IPS-18c (cell line): ENCODE measurements around the gene MLIP.
"Not testable (repeated sequence)": the region's sequence is repeated elsewhere in the genome, so short reads cannot be mapped to it uniquely, and the experiment has no call there.

Experiments
- H3K4me3 ChIP-seq: 2 replicates; pipeline ENCODE4 v1.7.0; 2013; ENCODE audit warnings: low read depth, mild to moderate bottlenecking, low read length, moderate library complexity; ENCODE audit not compliant: insufficient read depth
- H3K9me3 ChIP-seq: one replicate; pipeline ENCODE4 v1.6.1; 2013; ENCODE audit warnings: mild to moderate bottlenecking, low read length, moderate library complexity; ENCODE audit not compliant: control insufficient read depth, insufficient read depth

Gene MLIP, protein sequence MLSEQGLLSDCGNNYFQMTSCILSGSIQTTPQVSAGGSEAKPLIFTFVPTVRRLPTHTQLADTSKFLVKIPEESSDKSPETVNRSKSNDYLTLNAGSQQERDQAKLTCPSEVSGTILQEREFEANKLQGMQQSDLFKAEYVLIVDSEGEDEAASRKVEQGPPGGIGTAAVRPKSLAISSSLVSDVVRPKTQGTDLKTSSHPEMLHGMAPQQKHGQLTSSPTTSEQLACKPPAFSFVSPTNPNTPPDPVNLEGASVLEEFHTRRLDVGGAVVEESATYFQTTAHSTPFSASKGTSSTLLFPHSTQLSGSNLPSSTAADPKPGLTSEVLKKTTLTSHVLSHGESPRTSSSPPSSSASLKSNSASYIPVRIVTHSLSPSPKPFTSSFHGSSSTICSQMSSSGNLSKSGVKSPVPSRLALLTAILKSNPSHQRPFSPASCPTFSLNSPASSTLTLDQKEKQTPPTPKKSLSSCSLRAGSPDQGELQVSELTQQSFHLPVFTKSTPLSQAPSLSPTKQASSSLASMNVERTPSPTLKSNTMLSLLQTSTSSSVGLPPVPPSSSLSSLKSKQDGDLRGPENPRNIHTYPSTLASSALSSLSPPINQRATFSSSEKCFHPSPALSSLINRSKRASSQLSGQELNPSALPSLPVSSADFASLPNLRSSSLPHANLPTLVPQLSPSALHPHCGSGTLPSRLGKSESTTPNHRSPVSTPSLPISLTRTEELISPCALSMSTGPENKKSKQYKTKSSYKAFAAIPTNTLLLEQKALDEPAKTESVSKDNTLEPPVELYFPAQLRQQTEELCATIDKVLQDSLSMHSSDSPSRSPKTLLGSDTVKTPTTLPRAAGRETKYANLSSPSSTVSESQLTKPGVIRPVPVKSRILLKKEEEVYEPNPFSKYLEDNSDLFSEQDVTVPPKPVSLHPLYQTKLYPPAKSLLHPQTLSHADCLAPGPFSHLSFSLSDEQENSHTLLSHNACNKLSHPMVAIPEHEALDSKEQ

DNA sequence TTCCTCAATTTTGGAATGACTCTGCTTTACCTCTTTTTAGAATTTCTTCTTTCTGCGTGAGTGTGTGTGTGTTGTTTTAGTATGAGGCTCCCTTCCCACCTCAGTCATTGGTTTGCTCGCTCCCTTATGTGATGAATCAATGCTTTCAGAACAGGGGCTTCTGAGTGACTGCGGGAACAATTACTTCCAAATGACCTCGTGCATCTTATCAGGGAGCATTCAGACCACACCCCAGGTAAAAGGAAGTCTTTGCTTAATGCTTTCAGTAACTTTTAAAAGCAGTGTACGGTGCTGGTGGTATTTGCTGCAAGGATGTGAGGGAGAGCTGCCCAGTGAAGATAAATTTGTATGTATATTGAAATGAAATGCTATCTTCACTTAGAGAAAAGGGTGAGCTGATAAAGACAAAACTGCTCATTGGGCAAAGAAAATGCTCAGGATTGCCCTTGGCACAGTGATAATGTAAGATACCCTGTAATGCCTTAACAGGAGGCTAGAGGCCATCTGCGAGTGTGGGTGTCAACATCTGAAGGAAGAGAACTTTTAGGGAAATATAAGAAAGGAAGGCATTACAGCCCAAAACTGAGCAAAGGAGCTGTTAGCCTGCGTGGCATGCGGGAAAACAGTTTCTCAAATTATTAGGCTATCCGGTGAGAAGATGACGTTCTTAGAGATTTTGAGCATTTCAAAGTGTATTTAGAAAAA lies at the start of gene MLIP:
TSS of gene MLIP (plus strand) at position 103 of the 705 bp plus-strand sequence. CDS start at position 140, 37 bp downstream.
- no peak within 1 kb of the TSS for H3K4me3 ChIP-seq
- no peaks in the 10 kb centered on the region for H3K9me3 ChIP-seq

DNA sequence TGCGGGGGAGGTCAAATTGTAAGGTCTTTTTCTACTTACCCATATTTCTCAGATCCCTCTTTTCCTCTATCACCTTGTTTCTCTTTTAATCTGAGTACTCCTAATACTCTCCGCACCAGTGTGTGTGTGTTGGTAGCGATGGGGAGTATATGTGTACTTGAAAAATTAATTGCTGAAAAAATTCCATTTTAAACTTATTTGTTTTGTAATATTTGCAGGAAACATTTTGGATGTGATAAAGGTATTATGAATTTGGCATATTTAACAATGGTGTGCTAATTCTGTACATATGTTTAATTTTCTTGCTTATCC lies 48.1 kb upstream of the MLIP start:
- H3K4me3 ChIP-seq: no peak overlapping the region
- H3K9me3 ChIP-seq: no peaks in the 10 kb centered on the region

DNA sequence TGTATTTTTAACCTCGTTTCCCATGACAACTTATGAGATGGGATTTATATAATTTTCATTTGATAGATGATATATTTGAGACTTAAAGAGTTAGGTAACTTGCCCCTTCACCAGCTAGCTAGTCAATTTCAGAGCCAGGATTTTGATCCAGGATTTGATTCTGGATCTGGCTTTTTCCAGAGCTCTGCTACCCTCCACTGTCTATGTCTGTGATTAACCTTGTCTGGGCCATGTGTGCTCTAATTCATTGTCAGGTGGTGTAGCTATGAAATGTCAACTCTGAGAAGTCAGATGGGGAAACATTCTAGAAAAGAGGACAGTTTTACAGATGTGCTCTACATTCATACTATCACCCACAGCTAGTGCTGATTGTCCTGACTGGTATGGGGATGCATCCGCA lies 42.5 kb upstream of the MLIP start:
- Histone ChIP-seq H3K4me3 (no peak overlapping the region), H3K9me3 (no peaks in the 10 kb centered on the region)

- Histone ChIP-seq H3K4me3 (no peak overlapping the region), H3K9me3 (no peaks in the 10 kb centered on the region)
Measured at GRCh38 chr6:54070025-54070424, 41.2 kb upstream of the MLIP start.

GRCh38 chr6:54071821-54072340 lies 39.4 kb upstream of the MLIP start:
- no peaks in the 10 kb centered on the region for H3K9me3 ChIP-seq
- no peak overlapping the region for H3K4me3 ChIP-seq

DNA sequence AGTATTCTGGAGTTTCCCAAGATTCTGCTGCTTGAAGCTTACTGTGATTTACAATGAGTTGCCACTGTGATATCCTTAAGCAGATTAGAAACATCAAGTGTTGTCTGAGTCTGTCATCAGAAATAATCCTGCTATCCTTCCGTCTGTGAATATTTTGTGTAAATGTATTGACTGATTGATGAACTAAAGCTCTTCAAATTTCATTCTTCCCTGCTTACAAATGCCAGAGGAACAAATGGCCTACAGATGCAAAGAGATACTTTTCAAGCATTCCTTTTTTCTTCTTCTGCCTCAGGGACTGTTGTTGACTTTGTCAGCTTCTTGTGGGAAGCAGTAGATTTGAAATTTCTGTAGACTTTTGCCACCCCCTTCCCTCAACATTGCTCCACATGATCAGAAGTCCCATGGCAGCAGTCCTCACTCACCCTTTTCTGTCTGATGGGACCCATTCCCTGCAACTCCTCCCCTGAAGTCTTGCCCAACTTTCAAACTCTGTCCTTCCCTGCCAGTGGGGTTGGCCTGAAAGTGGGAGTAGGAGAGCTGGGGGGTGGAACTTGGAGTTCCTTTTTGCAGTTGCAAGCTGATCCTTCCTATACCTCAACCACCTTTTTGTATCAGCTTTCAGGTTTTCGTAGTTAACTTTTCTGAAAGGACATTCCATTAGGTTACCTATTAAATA lies 38.5 kb upstream of the MLIP start:
- no peak overlapping the region; the same call in 1 of the 2 replicates for H3K4me3 ChIP-seq
- H3K9me3 ChIP-seq: no peaks in the 10 kb centered on the region

GRCh38 chr6:54073487-54073886 lies 37.8 kb upstream of the MLIP start:
- H3K9me3 ChIP-seq: no peaks in the 10 kb centered on the region
- no peak overlapping the region for H3K4me3 ChIP-seq

GRCh38 chr6:54074109-54074508 lies 37.1 kb upstream of the MLIP start:
- Histone ChIP-seq H3K9me3 (no peaks in the 10 kb centered on the region), H3K4me3 (no peak overlapping the region)

- no peak overlapping the region for H3K4me3 ChIP-seq
- H3K9me3 ChIP-seq: no peaks in the 10 kb centered on the region
Measured at GRCh38 chr6:54074578-54075195, 36.6 kb upstream of the MLIP start.

GRCh38 chr6:54076159-54076789 lies 35.0 kb upstream of the MLIP start:
- no peak overlapping the region for H3K4me3 ChIP-seq
- H3K9me3 ChIP-seq: no peaks in the 10 kb centered on the region

DNA sequence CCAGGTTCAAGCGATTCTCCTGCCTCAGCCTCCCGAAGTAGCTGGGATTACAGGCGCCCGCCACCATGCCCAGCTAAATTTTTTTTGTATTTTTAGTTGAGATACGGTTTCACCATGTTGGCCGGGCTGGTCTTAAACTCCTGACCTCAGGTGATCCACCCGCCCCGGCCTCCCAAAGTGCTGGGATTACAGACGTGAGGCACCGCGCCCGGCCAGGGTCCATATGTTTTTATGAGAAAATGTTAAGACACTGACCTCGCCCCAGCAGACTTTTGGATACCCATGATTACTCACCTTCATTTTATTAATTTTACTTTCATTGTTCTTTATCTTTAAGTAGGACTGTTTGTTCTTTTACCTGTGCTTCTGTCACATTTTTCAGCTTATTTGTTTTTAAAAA lies 29.7 kb upstream of the MLIP start:
- H3K9me3 ChIP-seq, H3K4me3 ChIP-seq: not testable (repeated sequence)

GRCh38 chr6:54083287-54083686 lies 28.0 kb upstream of the MLIP start:
- Histone ChIP-seq H3K9me3 (no peaks in the 10 kb centered on the region), H3K4me3 (no peak overlapping the region)

DNA sequence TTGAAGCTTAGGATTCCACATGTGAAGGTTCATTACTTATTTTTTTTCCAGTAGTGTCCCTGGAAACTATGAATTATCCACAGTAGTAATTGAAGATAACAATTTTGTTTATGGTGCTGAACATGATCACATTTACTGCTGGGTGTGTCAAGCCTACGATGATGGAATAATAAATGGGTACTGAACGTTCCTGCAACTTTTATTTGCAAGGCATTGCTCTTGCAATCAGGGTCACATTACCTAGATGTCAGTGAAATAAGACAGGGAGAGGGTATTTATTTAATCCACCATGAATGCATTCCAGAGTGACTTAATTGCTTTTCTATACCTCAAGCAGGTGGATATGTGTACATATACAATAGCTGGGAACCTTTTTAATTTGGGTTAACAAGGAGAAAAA lies 27.0 kb upstream of the MLIP start:
- H3K4me3 ChIP-seq: no peak overlapping the region

GRCh38 chr6:54085047-54085446 lies 26.2 kb upstream of the MLIP start:
- Histone ChIP-seq H3K9me3 (no peaks in the 10 kb centered on the region), H3K4me3 (no peak overlapping the region)

More for the DNA sequence above, 27.0 kb upstream of the MLIP start:
- H3K9me3 ChIP-seq: no peaks in the 10 kb centered on the region

GRCh38 chr6:54085541-54085940 lies 25.7 kb upstream of the MLIP start:
- Histone ChIP-seq H3K4me3 (no peak overlapping the region), H3K9me3 (no peaks in the 10 kb centered on the region)

DNA sequence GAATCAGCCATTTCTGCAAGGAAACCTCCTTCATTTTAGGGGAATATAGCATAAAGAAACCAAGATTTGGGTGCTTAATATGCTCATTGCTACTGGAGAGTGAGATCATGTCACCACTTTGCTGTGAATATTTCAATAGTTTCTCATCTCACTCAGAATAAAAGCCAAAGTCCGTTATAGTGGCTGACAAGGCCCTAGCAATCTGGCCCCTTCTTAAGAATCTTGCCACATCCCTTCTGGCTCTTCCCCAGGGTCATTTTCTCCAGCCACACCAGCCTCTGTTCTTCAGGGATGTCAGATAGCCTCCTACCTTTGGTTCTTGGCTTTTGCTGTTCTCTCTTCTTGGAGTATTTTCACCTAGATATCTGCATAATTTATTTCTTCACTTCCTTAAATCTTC lies 24.8 kb upstream of the MLIP start:
- Histone ChIP-seq H3K4me3 (no peak overlapping the region), H3K9me3 (no peaks in the 10 kb centered on the region)
